H9 (cell line): ENCODE results near the gene RAI1. TPM values are rescaled to one million over a fixed set of nuclear protein-coding genes. Genes with fewer than 3 reads are reported as not detected.

Source experiments
- DNase-seq: peaks from one replicate; pipeline ENCODE4 v3.0.0-alpha.2; 2017
- H2AFZ ChIP-seq: one replicate; pipeline ENCODE4 v1.6.1; 2013; ENCODE audit warnings: mild to moderate bottlenecking, low read length, control low read depth, moderate library complexity
- H2AK5ac ChIP-seq: 2 replicates; pipeline ENCODE4 v1.6.1; 2013; ENCODE audit warnings: low read length, control low read depth, mixed read lengths; ENCODE audit not compliant: insufficient read length
- H2BK120ac ChIP-seq: one replicate; pipeline ENCODE4 v1.6.1; 2013; ENCODE audit warnings: low read depth, mild to moderate bottlenecking, low read length, control low read depth, inconsistent platforms; ENCODE audit not compliant: poor library complexity, severe bottlenecking
- H2BK12ac ChIP-seq: 2 replicates; pipeline ENCODE4 v1.6.1; 2013; ENCODE audit warnings: low read length, control low read depth, mixed read lengths, low read depth; ENCODE audit not compliant: insufficient read length
- H2BK15ac ChIP-seq: 2 replicates; pipeline ENCODE4 v1.6.1; 2013; ENCODE audit warnings: low read depth, low read length, control low read depth
- H2BK20ac ChIP-seq: one replicate; pipeline ENCODE4 v1.6.1; 2013; ENCODE audit warnings: low read depth, mild to moderate bottlenecking, low read length, control low read depth, inconsistent platforms; ENCODE audit not compliant: poor library complexity, severe bottlenecking
- H2BK5ac ChIP-seq: 2 replicates; pipeline ENCODE4 v1.6.1; 2013; ENCODE audit warnings: low read length, control low read depth, mixed read lengths; ENCODE audit not compliant: insufficient read length
- H3K14ac ChIP-seq: 2 replicates; pipeline ENCODE4 v1.6.1; 2013; ENCODE audit warnings: low read length, control low read depth; ENCODE audit not compliant: insufficient read depth
- H3K18ac ChIP-seq: 2 replicates; pipeline ENCODE4 v1.6.1; 2013; ENCODE audit warnings: low read depth, mild to moderate bottlenecking, mixed read lengths, low read length, control low read depth; ENCODE audit not compliant: insufficient read length
- H3K23ac ChIP-seq: 2 replicates; pipeline ENCODE4 v1.6.1; 2013; ENCODE audit warnings: low read length, control low read depth, mixed read lengths, low read depth; ENCODE audit not compliant: insufficient read length
- H3K23me2 ChIP-seq: 2 replicates; pipeline ENCODE4 v1.6.1; 2013; ENCODE audit warnings: low read depth, mild to moderate bottlenecking, mixed read lengths, low read length, control low read depth; ENCODE audit not compliant: insufficient read length, poor library complexity, severe bottlenecking
- H3K27ac ChIP-seq: 2 replicates; pipeline ENCODE4 v1.5.1; 2013; ENCODE audit warnings: low read length, control low read depth, mixed read lengths, low read depth; ENCODE audit not compliant: insufficient read length
- H3K27me3 ChIP-seq: 2 replicates; pipeline ENCODE4 v1.6.1; 2013; ENCODE audit warnings: low read length, control low read depth, inconsistent platforms; ENCODE audit not compliant: insufficient read depth
- H3K4ac ChIP-seq: 2 replicates; pipeline ENCODE4 v1.6.1; 2013; ENCODE audit warnings: low read depth, mild to moderate bottlenecking, control low read depth, inconsistent platforms, low read length, moderate library complexity
- H3K4me1 ChIP-seq: 2 replicates; pipeline ENCODE4 v1.6.1; 2013; ENCODE audit warnings: low read length, control low read depth, inconsistent platforms; ENCODE audit not compliant: insufficient read depth
- H3K4me2 ChIP-seq: 2 replicates; pipeline ENCODE4 v1.6.1; 2013; ENCODE audit warnings: low read length, control low read depth, mixed read lengths; ENCODE audit not compliant: insufficient read length, insufficient read depth
- H3K56ac ChIP-seq: 2 replicates; pipeline ENCODE4 v1.6.1; 2013; ENCODE audit warnings: low read depth, mild to moderate bottlenecking, mixed read lengths, low read length, control low read depth; ENCODE audit not compliant: insufficient read length
- H3K79me1 ChIP-seq: 2 replicates; pipeline ENCODE4 v1.6.1; 2013; ENCODE audit warnings: low read depth, mild to moderate bottlenecking, moderate library complexity, low read length, control low read depth, inconsistent platforms; ENCODE audit not compliant: insufficient read depth, poor library complexity, severe bottlenecking
- H3K79me2 ChIP-seq: 2 replicates; pipeline ENCODE4 v1.6.1; 2013; ENCODE audit warnings: low read length, control low read depth, inconsistent platforms; ENCODE audit not compliant: insufficient read depth
- H3K9ac ChIP-seq: 2 replicates; pipeline ENCODE4 v1.6.1; 2013; ENCODE audit warnings: low read length, control low read depth, mixed read lengths; ENCODE audit not compliant: insufficient read length; ENCODE audit errors: extremely low read depth
- H3K9me3 ChIP-seq: one replicate; pipeline ENCODE4 v1.6.1; 2013; ENCODE audit warnings: low read depth, low read length, inconsistent platforms; ENCODE audit not compliant: control insufficient read depth
- H3T11ph ChIP-seq: one replicate; pipeline ENCODE4 v1.6.1; 2013; ENCODE audit warnings: mild to moderate bottlenecking, low read length, control low read depth, inconsistent platforms
- H4K20me1 ChIP-seq: one replicate; pipeline ENCODE4 v1.6.1; 2013; ENCODE audit not compliant: control insufficient read depth, insufficient read length, insufficient read depth
- H4K5ac ChIP-seq: 2 replicates; pipeline ENCODE4 v1.6.1; 2013; ENCODE audit warnings: low read depth, mild to moderate bottlenecking, mixed read lengths, low read length, control low read depth; ENCODE audit not compliant: insufficient read length
- H4K8ac ChIP-seq: replicated peaks from 2 replicates; pipeline ENCODE4 v1.6.1; 2013; ENCODE audit warnings: low read length, control low read depth, mixed read lengths, low read depth; ENCODE audit not compliant: insufficient read length
- H4K91ac ChIP-seq: 2 replicates; pipeline ENCODE4 v1.6.1; 2013; ENCODE audit warnings: low read depth, mild to moderate bottlenecking, moderate library complexity, mixed read lengths, low read length, control low read depth; ENCODE audit not compliant: insufficient read length
- H3K27ac Mint-ChIP-seq, 3 experiments: 2 replicates in 2 of 3; 3 replicates in 1 of 3; pipeline ENCODE4 v1.8.0; 2020 to 2021; ENCODE audit warnings: mixed read lengths in 3 of 3, mild to moderate bottlenecking in 1 of 3, moderate library complexity in 1 of 3
- H3K27me3 Mint-ChIP-seq: 2 replicates; pipeline ENCODE4 v1.8.0; 2021; ENCODE audit warnings: low read depth, mild to moderate bottlenecking, moderate library complexity, mixed read lengths
- H3K36me3 Mint-ChIP-seq, 3 experiments: 2 replicates in 2 of 3; 3 replicates in 1 of 3; pipeline ENCODE4 v1.8.0; 2020 to 2021; ENCODE audit warnings: low read depth in 3 of 3, mixed read lengths in 3 of 3; ENCODE audit not compliant: insufficient read depth in 1 of 3
- H3K4me1 Mint-ChIP-seq, 2 experiments: 2 replicates each; pipeline ENCODE4 v1.8.0; 2020; ENCODE audit warnings: mixed read lengths in 2 of 2
- H3K4me3 Mint-ChIP-seq, 2 experiments: 2 replicates in 1 of 2; 3 replicates in 1 of 2; pipeline ENCODE4 v1.8.0; 2020 to 2021; ENCODE audit warnings: mild to moderate bottlenecking in 2 of 2, mixed read lengths in 2 of 2, moderate library complexity in 1 of 2
- H3K9me3 Mint-ChIP-seq, 2 experiments: 2 replicates in 1 of 2; 3 replicates in 1 of 2; pipeline ENCODE4 v1.8.0; 2020; ENCODE audit warnings: mild to moderate bottlenecking in 2 of 2, mixed read lengths in 2 of 2, moderate library complexity in 1 of 2
- WGBS: extraction: QIAGEN DNeasy Blood & Tissue Kit; methylation state at CpG from one replicate; pipeline ENCODE4 v1.1.7; 2013; ENCODE audit warnings: missing lambda C conversion rate, low lambda C conversion rate, mixed read lengths; ENCODE audit not compliant: insufficient read length; ENCODE audit errors: extremely low coverage; 5-methylcytosine and 5-hydroxymethylcytosine counted together
- total RNA-seq: library from RNA; stranded (reverse); gene quantifications from 2 replicates; pipeline ENCODE4 v1.2.1, GENCODE V29; 2021
- TF ChIP-seq, protein P1 (sequence below): fragments of 200-600 bp; sonication (generic); conservative IDR thresholded peaks from 3 replicates; pipeline ENCODE4 v1.8.0; 2021; ENCODE audit warnings: antibody characterized with exemption, mild to moderate bottlenecking

RAI1 gene
- total RNA-seq, 1 experiment from 2014 or later, result 1.5 TPM

- Histone ChIP-seq H3K14ac (no peak overlapping the region), H4K5ac (no peak overlapping the region), H2BK5ac (no peak overlapping the region), H3K4me2 (no peak overlapping the region), H3K4ac (no peak overlapping the region), H3K4me1 (no peaks in the 10 kb centered on the region), H3K56ac (no peak overlapping the region), H3K27ac (no peak overlapping the region), H3K9ac (no peak overlapping the region), H2AFZ (no peak overlapping the region), H3K18ac (no peak overlapping the region), H4K20me1 (no peaks in the 10 kb centered on the region), H3K79me2 (no peaks in the 10 kb centered on the region), H2BK120ac (no peak overlapping the region), H4K8ac (no peak overlapping the region), H3K79me1 (no peaks in the 10 kb centered on the region), H2BK12ac (no peak overlapping the region), H2BK15ac (no peak overlapping the region), H3K9me3 (no peaks in the 10 kb centered on the region), H2BK20ac (no peak overlapping the region), H3T11ph (no peak overlapping the region), H4K91ac (no peak overlapping the region), H3K27me3 (no peaks in the 10 kb centered on the region; the same call in 1 of the 2 replicates), H3K23ac (no peak overlapping the region), H2AK5ac (no peak overlapping the region), H3K23me2 (no peaks in the 10 kb centered on the region)
- Mint-ChIP-seq H3K4me1 (peaks cover 12 to 31% of the 10 kb centered on the region in 2 experiments), H3K4me3 (no peak overlapping the region), H3K27ac (no peak overlapping the region), H3K36me3 (no peaks in the 10 kb centered on the region), H3K9me3 (no peaks in the 10 kb centered on the region; a peak in 1 of 5 replicates), H3K27me3 (peaks cover 69% of the 10 kb centered on the region)
- no CpG with 5 or more reads among the region's 4 CpGs for WGBS
- DNase-seq, result no peak
- TF ChIP-seq, protein P1, sequence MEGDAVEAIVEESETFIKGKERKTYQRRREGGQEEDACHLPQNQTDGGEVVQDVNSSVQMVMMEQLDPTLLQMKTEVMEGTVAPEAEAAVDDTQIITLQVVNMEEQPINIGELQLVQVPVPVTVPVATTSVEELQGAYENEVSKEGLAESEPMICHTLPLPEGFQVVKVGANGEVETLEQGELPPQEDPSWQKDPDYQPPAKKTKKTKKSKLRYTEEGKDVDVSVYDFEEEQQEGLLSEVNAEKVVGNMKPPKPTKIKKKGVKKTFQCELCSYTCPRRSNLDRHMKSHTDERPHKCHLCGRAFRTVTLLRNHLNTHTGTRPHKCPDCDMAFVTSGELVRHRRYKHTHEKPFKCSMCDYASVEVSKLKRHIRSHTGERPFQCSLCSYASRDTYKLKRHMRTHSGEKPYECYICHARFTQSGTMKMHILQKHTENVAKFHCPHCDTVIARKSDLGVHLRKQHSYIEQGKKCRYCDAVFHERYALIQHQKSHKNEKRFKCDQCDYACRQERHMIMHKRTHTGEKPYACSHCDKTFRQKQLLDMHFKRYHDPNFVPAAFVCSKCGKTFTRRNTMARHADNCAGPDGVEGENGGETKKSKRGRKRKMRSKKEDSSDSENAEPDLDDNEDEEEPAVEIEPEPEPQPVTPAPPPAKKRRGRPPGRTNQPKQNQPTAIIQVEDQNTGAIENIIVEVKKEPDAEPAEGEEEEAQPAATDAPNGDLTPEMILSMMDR, result no peak
Measured at GRCh38 chr17:17667947-17668346, 13.3 kb upstream of the RAI1 start.
